Measurements from ENCODE around the gene PLAAT2. TPM values are rescaled to one million over a fixed set of nuclear protein-coding genes. Genes with fewer than 3 reads are reported as not detected.

The PLAAT2 gene
- total RNA-seq, 1 experiment from 2014 or later, result 1.2 TPM

DNA sequence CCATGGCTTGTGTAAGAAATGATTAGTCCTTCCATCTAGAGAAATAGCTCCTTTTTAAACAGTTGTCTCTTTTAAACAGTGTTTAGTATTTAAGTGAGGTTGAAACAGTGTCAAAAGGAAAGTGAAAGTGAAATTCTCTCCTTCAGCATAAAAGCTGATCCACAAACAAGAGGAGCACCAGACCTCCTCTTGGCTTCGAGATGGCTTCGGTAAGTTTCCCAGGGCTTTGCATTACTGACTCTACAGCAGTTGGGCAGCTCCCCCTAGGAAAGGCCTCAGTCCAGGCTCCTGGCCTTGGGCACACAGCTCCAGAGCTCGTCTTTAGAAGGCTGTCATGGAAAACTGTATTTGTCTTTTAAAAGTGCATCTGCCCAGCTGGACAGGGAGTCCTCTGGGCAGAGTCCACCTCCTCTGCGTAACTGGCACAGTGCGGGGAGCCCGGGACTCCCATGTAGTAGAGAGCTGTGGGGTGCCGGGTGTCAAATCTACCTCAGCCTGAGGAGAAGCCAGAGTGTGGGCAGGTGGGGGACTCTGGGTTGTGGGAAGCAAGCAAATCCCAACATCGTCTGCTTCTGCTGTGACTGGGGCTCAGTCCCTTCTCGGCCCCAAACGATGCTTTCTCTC lies 26.4 kb downstream of the PLAAT2 start, which contains the start of gene PLAAT4:
TSS of gene PLAAT4 (plus strand) at position 140 of the 624 bp plus-strand sequence. CDS start at position 201, 61 bp downstream.
- no peaks in the 10 kb centered on the region for H3K27me3 Mint-ChIP-seq (ENCODE audit: insufficient read depth, unreplicated experiment)
- ChIA-PET POLR2A (no interaction called here), CTCF (no interaction called here)
- H3K4me3 Mint-ChIP-seq (ENCODE audit: unreplicated experiment), result no peak within 1 kb of the TSS
- Histone ChIP-seq H3K9me3 (no peaks in the 10 kb centered on the region), H3K4me1 (peaks cover 35% of the 10 kb centered on the region), H3K27me3 (replicated peaks; ENCODE audit: control insufficient read depth, insufficient read depth, low read length) (no peaks in the 10 kb centered on the region), H3K4me3 (ENCODE audit: low read depth, low read length) (no peak within 1 kb of the TSS), H3K36me3 (ENCODE audit: control insufficient read depth, insufficient read depth, low read length) (no peaks in the 10 kb centered on the region)
- H3K36me3 Mint-ChIP-seq (ENCODE audit: insufficient read depth, unreplicated experiment), result no peaks in the 10 kb centered on the region
- no peak for TF ChIP-seq CTCF (IDR thresholded peaks at IDR 0.05; ENCODE audit: insufficient read depth in 1 of 2, low read depth in 1 of 2, low read length in 1 of 2, severe bottlenecking in 1 of 2, unreplicated experiment in 1 of 2)
- H3K9me3 Mint-ChIP-seq (ENCODE audit: unreplicated experiment), result no peaks in the 10 kb centered on the region
- intact Hi-C loops (cut with micrococcal nuclease; ENCODE audit: unreplicated experiment), result no loop called here
- no peak for DNase-seq
- BruUV-seq (replicated peaks), result no TSS peak
- H3K27ac Mint-ChIP-seq (ENCODE audit: unreplicated experiment), result no peak within 1 kb of the TSS
- peaks cover 23% of the 10 kb centered on the region for H3K4me1 Mint-ChIP-seq (ENCODE audit: low read depth, unreplicated experiment)

GRCh38 chr11:63535734-63536133 lies 27.4 kb downstream of the PLAAT2 start:
- ChIA-PET CTCF (no interaction called here), POLR2A (no interaction called here)
- BruUV-seq (replicated peaks), result no TSS peak
- H3K4me1 ChIP-seq, result peaks cover 44% of the 10 kb centered on the region
- Mint-ChIP-seq H3K4me1 (ENCODE audit: low read depth, unreplicated experiment) (peaks cover 30% of the 10 kb centered on the region), H3K36me3 (ENCODE audit: insufficient read depth, unreplicated experiment) (no peaks in the 10 kb centered on the region), H3K9me3 (ENCODE audit: unreplicated experiment) (no peaks in the 10 kb centered on the region), H3K4me3 (ENCODE audit: unreplicated experiment) (no peak overlapping the region), H3K27ac (ENCODE audit: unreplicated experiment) (no peak overlapping the region), H3K27me3 (ENCODE audit: insufficient read depth, unreplicated experiment) (no peaks in the 10 kb centered on the region)
- intact Hi-C loops (cut with micrococcal nuclease; ENCODE audit: unreplicated experiment), result no loop called here
- no peaks in the 10 kb centered on the region for H3K9me3 ChIP-seq
- no peaks in the 10 kb centered on the region for H3K27me3 ChIP-seq (replicated peaks; ENCODE audit: control insufficient read depth, insufficient read depth, low read length)
- H3K4me3 ChIP-seq (ENCODE audit: low read depth, low read length), result no peak overlapping the region
- no peak for TF ChIP-seq CTCF (IDR thresholded peaks at IDR 0.05; ENCODE audit: insufficient read depth in 1 of 2, low read depth in 1 of 2, low read length in 1 of 2, severe bottlenecking in 1 of 2, unreplicated experiment in 1 of 2)
- no peaks in the 10 kb centered on the region for H3K36me3 ChIP-seq (ENCODE audit: control insufficient read depth, insufficient read depth, low read length)
- no peak for DNase-seq

GRCh38 chr11:63534895-63535461 lies 28.2 kb downstream of the PLAAT2 start:
- Mint-ChIP-seq H3K27me3 (ENCODE audit: insufficient read depth, unreplicated experiment) (no peaks in the 10 kb centered on the region), H3K27ac (ENCODE audit: unreplicated experiment) (no peak overlapping the region), H3K36me3 (ENCODE audit: insufficient read depth, unreplicated experiment) (no peaks in the 10 kb centered on the region), H3K4me1 (ENCODE audit: low read depth, unreplicated experiment) (peaks cover 35% of the 10 kb centered on the region), H3K4me3 (ENCODE audit: unreplicated experiment) (no peak overlapping the region), H3K9me3 (ENCODE audit: unreplicated experiment) (no peaks in the 10 kb centered on the region)
- Histone ChIP-seq H3K4me3 (ENCODE audit: low read depth, low read length) (no peak overlapping the region), H3K9me3 (no peaks in the 10 kb centered on the region), H3K36me3 (ENCODE audit: control insufficient read depth, insufficient read depth, low read length) (no peaks in the 10 kb centered on the region), H3K27me3 (replicated peaks; ENCODE audit: control insufficient read depth, insufficient read depth, low read length) (no peaks in the 10 kb centered on the region), H3K4me1 (peaks cover 47% of the 10 kb centered on the region)
- BruUV-seq (replicated peaks), result no TSS peak
- TF ChIP-seq CTCF (IDR thresholded peaks at IDR 0.05; ENCODE audit: insufficient read depth in 1 of 2, low read depth in 1 of 2, low read length in 1 of 2, severe bottlenecking in 1 of 2, unreplicated experiment in 1 of 2), result no peak
- POLR2A ChIA-PET, result no interaction called here
- intact Hi-C loops (cut with micrococcal nuclease; ENCODE audit: unreplicated experiment), result loop anchor here (5.0 kb wide), 3 partner anchors 32 to 102 kb away; partner anchors contain the start of gene PLAAT5
- CTCF ChIA-PET, result no interaction called here
- DNase-seq, result no peak

Measured in Caco-2 (cell line).